HG03457 (cell line): ENCODE results near the gene THSD8.

Source experiments
- ATAC-seq: cut with Tn5 transposase; IDR thresholded peaks from one replicate; pipeline ENCODE4 v1.9.1; 2021; ENCODE audit warnings: moderate number of reproducible peaks; ENCODE audit not compliant: unreplicated experiment

THSD8 gene

GRCh38 chr19:12801466-12802266, at the start of gene THSD8, which contains the start of gene PRDX2:
Gene THSD8, plus strand, starts transcription at chr19:12802069. Its CDS starts 3 bp downstream, at chr19:12802072.
Gene PRDX2, minus strand, starts transcription at chr19:12801800. Its CDS starts 539 bp downstream, at chr19:12801261.
- no peak for ATAC-seq

DNA sequence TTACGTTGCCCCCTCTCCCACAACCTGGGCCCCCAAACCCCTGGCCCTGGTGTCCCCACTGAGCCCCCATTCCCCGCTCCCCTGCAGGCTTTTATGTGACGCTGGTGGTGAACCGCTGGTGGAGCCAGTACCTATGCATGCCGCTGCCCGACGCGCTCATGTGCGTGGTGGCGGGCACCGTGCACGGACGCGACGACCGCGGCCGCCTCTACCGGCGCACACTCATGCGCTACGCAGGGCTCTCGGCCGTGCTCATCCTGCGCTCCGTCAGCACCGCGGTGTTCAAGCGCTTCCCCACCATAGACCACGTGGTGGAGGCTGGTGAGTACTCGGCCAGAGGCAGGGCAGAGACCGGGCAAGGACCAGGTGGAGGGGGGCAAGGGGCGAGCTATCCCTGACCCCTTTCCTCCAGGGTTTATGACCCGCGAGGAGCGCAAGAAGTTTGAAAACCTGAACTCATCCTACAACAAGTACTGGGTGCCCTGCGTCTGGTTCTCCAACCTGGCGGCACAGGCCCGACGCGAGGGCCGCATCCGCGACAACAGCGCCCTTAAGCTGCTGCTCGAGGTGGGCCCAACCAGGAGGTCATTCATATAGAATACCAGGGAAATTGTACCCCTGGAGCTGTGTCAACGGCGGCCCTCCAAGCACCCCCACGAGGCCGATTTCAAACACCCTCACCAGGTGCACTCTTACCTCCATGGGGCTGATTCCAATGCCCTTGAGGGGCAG, 47.2 kb upstream of the THSD8 start:
- ATAC-seq, result no peak

DNA sequence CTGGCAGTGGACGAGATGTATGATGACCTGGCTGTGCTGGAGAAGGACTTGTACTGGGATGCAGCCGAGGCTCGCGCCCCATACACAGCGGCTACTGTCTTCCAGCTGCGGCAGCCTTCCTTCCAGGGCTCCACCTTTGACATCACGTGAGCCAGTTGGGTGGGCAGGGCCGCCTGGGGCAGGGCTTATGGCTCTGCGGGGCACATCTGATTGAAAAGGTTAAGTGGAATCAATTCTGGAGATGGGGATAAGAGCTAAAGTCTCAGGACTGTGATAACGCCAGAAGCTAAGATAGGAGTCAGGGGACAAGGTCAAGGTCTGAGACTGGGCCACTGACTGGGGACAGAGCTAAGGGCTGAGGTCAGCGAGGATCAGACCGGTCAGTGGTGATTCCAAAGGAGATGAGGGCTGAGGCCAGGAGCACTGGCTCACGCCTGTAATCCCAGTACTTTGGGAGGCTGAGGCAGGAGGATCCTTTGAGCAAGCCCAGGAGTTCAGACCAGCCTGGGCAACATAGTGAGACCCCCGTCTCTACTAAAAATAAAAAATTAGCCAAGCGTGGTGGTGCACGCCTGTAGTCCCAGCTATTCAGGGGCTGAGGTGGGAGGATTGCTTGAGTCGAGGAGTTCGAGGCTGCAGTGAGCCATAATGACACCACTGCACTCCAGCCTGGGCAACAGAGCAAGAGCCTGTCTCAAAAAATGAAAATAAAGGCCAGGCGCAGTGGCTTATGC, 45.6 kb upstream of the THSD8 start:
- ATAC-seq, result no peak

DNA sequence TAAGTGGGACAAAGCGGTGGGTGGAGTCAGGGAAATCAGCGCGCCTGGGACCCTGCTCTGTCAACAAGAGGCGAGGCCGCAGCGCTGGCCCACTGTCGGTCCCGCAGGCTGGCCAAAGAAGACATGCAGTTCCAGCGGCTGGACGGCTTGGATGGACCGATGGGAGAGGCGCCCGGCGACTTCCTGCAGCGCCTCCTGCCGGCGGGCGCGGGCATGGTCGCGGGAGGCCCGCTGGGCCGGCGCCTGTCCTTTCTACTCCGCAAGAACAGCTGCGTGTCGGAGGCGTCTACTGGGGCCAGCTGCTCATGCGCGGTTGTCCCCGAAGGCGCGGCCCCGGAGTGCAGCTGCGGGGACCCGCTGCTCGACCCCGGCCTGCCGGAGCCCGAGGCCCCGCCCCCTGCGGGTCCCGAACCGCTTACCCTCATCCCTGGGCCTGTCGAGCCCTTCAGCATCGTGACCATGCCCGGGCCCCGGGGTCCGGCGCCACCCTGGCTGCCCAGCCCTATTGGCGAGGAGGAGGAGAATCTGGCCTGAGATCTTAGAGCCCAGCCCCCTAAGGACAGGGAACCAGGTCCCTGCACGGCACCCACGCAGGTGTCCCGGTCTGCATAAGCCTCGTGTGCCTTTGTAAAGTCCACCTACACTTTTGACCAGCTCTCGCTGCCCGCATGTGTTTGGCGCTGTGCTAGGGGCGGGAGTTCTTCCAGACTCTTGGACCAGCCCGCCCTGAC, 44.2 kb upstream of the THSD8 start:
- ATAC-seq, result no peak

DNA sequence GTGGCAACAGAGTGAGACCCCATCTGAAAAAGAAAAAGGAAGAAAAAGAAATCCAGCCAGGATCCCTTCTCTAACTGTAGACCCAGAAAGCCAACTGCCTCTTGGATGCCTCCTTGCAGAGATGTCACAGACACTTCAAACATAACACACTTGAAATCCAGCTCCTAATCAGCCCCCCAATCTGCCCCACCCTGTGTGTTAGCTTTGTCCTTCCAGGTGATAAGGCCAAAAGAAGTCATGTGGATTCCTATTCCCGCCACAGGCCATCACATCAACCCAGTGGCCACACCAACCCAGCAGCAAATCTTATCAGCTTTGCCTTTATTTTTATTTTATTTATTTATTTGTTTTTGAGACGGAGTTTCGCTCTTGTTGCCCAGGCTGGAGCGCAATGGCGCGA, 42.2 kb upstream of the THSD8 start:
- ATAC-seq, result no peak

DNA sequence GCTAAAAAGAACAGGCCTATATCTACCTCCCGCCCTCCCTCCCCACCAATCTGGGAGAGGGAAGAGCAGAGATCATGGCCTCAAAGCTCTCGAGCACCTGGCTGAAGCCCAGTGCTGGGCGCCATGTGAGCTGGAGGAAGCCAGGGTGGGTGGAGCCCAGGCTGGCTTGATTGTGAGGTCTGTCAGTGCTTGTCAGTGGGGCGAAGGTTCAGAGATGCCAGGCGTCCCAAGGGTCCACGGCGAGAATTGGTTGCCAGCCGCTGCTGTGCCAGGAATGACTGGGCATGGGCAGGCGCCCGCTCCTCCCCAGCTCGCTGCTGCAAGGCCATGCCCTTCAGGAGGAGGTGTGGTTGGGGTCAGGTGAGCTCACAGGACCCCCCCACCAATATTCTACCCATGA, 38.8 kb upstream of the THSD8 start:
- no peak for ATAC-seq

DNA sequence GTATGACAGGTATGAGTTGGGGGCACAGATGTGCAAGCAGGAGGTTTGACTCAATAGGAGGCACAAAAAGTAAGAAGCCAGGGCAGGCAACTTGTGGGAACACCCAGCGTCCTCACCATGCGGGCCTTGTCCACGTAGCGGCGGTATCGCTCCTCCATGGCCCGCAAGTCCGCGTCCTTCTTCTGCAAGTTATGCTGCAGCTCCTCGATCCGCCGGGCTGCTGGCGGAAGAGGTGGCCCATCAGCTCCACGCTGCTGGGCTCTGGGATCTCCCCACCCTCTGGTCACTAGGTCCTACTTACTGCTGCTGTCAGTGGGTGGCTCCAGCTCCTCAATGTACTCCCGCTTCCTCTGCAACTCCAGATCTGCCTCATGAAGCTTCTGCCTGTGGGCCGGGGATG, 37.2 kb upstream of the THSD8 start:
- ATAC-seq, result no peak

DNA sequence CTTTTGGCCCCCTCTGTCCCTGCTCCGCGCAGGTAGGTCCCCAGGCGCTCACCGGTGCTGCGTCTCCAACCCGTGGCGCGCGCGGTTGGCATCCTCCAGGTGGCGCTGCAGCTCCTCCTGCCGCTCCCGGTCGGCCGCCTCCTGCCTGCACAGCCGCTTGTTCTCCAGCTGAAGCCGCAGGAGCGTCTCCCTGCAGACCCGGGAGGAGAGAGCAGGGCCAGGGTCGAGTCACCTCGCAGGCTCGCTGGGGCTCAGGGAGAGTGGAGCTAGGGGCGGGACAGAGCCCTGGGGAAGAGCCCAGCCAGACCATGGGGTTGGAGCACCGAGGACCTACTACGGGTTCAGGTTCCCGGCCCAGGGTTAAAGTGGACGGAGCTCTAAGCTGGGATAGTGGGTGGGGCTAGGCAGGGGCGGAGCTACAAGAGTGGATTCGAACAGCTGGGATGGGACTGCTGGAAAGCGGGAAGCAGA, 35.8 kb upstream of the THSD8 start:
- no peak for ATAC-seq

DNA sequence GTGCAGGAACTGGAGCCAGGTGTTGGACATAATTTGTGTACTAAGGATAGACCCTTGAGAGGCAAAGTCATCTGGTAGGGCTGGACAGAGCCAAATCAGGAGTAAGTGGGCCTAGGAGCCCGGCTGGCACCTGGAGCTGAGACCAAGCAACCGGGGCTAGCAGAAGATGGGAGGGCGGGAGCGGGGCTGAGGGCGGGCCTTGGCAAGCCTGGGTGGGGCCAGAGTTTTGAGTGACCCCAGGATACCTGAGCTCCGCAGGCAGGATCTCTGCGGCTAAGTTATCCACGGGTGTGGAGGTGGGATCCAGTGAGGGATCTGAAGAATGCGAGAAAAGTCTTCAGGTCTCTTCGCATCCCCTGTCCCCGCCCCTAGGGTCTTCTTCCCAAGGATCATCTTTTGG, 34.7 kb upstream of the THSD8 start:
- ATAC-seq, result no peak

DNA sequence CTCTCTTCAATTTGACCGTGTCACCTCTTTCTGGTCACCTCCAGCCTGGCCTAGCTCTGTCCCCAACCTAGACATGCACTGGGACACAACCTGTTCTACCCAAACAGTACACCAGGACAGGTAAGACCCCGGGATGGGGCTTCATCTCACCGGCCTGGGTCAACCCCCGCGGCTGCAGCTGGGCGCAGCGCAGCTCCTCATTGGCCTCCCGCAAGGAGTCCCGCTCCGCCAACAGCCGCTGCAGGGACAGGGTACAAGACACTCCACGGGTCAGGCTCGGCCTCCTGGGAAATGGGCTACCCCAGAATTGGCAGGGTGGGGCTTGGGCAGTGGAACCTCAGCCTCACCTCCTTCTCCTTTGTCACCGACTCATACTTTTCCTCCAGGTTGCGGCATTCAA, 34.2 kb upstream of the THSD8 start:
- no peak for ATAC-seq

GRCh38 chr19:12769689-12770088, 32.2 kb upstream of the THSD8 start:
- ATAC-seq, result no peak

GRCh38 chr19:12770922-12771321, 30.9 kb upstream of the THSD8 start:
- no peak for ATAC-seq

GRCh38 chr19:12772323-12772722, 29.5 kb upstream of the THSD8 start:
- ATAC-seq, result no peak

- ATAC-seq, result no peak
Measured at GRCh38 chr19:12773571-12773970, 28.3 kb upstream of the THSD8 start.

GRCh38 chr19:12774588-12775555, 27.0 kb upstream of the THSD8 start, which contains the start of gene HOOK2:
Gene HOOK2, minus strand, starts transcription at chr19:12775552. Its CDS starts 103 bp downstream, at chr19:12775449.
- ATAC-seq, result no peak

GRCh38 chr19:12777217-12778016, 24.5 kb upstream of the THSD8 start:
- ATAC-seq, result no peak

GRCh38 chr19:12778017-12778904, 23.6 kb upstream of the THSD8 start:
- ATAC-seq, result no peak

GRCh38 chr19:12778905-12779161, 23.0 kb upstream of the THSD8 start:
- no peak for ATAC-seq
